HAP-1 (cell line): ENCODE data around the gene RAB37.
A peak's percentile ranks its signal among the peaks of the same experiment; 100 is the strongest.

Experiments used
- DNase-seq, 2 experiments: peaks; one replicate each; pipeline ENCODE4 v3.0.0-alpha.2; 2016 to 2020; ENCODE audit warnings: low spot score in 2 of 2
- H3K27me3 ChIP-seq: fragments of 250-450 bp; sonication (Bioruptor Pico); 2 replicates; pipeline ENCODE4 v1.5.1; 2020; ENCODE audit warnings: low read depth, mild to moderate bottlenecking, moderate library complexity
- H3K36me3 ChIP-seq: fragments of 250-450 bp; sonication (Bioruptor Pico); replicated peaks from 2 replicates; pipeline ENCODE4 v1.5.1; 2020; ENCODE audit warnings: mild to moderate bottlenecking
- H3K4me1 ChIP-seq: fragments of 250-450 bp; sonication (Bioruptor Pico); 2 replicates; pipeline ENCODE4 v1.5.1; 2020; ENCODE audit warnings: mild to moderate bottlenecking
- H3K4me3 ChIP-seq: fragments of 250-450 bp; sonication (Bioruptor Pico); 2 replicates; pipeline ENCODE4 v1.5.1; 2020; ENCODE audit warnings: mild to moderate bottlenecking, moderate library complexity
- H3K9me3 ChIP-seq: fragments of 250-450 bp; sonication (Bioruptor Pico); 2 replicates; pipeline ENCODE4 v1.5.1; 2020; ENCODE audit warnings: mild to moderate bottlenecking, moderate library complexity
- in situ Hi-C: fragments of 300-500 bp; cut with MboI; formaldehyde crosslinking; loops from 3 replicates; pipeline ENCODE4 v1.14.3; 2020; ENCODE audit warnings: low sequenced_read_pairs, inconsistent platforms, mixed read lengths

Gene RAB37

DNA sequence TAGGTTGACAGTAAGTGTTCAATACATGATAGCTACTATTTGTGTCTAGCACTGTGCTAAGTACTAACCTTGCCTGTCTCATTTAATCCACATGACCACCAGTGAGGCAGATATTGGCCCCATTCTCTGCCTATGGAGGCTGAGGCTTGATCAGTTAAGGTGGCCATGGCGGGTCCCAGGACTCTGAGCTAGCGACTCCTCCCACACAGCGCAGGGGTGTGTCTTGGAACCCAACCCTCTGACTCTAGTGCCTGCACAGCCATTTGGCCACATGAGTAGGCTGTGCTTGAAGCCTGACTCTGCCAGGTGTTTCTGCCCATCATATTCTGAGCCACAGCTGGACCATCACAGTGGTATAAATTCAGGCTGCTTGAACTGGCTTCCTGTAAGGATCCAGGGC is 17.8 kb downstream of the RAB37 start:
- Histone ChIP-seq H3K9me3 (no peaks in the 10 kb centered on the region), H3K27me3 (no peaks in the 10 kb centered on the region), H3K4me1 (peaks cover 6% of the 10 kb centered on the region), H3K4me3 (no peak overlapping the region), H3K36me3 (peaks cover 4% of the 10 kb centered on the region; the same call in 1 of the 2 replicates)
- DNase-seq: no peak
- in situ Hi-C loops: no loop called here

DNA sequence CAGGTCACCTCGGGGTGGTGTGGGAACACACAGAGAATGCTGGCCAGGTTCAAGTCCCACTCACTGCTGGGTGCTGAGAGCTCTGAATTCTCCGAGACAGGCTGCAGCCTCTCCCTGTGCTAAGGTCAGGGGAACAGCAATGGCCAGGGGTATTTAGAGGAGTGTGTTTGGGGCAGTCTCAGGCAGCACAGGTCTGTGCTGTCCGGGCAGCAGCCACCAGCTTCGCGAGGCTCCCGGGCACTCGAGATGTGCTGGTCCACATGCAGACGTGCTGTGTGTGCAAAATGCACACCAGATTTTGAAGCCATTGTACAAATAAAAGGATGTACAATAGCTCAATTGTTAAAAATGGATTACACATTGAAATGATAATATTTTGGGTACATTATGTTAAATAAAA is 18.5 kb downstream of the RAB37 start:
- no peak for DNase-seq
- in situ Hi-C loops: no loop called here
- no peak overlapping the region for H3K4me3 ChIP-seq
- peaks cover 4% of the 10 kb centered on the region; the same call in 1 of the 2 replicates for H3K36me3 ChIP-seq
- H3K4me1 ChIP-seq: peaks cover 10% of the 10 kb centered on the region
- no peaks in the 10 kb centered on the region for H3K9me3 ChIP-seq
- no peaks in the 10 kb centered on the region for H3K27me3 ChIP-seq

GRCh38 chr17:74756891-74757290 is 19.8 kb downstream of the RAB37 start:
- H3K9me3 ChIP-seq: no peaks in the 10 kb centered on the region
- no peaks in the 10 kb centered on the region for H3K27me3 ChIP-seq
- no peak overlapping the region for H3K4me3 ChIP-seq
- peaks cover 4% of the 10 kb centered on the region; the same call in 1 of the 2 replicates for H3K36me3 ChIP-seq
- in situ Hi-C loops: no loop called here
- H3K4me1 ChIP-seq: peaks cover 10% of the 10 kb centered on the region
- no peak for DNase-seq

DNA sequence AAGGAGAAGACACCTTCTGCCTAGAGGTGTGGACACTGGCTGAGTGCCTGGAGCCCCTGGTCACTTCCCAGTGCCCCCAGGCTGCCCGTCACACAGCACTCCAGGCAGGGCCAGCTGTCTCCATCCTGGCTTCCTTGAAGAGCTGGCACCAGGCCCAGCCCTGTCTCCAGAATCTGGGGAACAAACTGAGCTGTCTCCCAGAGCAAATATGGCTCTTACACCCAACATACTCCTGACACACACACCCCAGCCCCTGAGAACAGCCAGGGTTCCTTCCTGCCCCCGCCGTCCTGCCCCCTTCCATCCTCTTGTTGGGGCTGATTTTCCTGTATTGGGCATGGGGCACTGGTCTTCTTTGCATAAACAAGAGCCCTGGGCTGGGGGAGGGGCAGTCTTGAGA is 20.4 kb downstream of the RAB37 start:
- Histone ChIP-seq H3K27me3 (no peaks in the 10 kb centered on the region), H3K36me3 (peaks cover 4% of the 10 kb centered on the region; the same call in 1 of the 2 replicates), H3K4me3 (no peak overlapping the region), H3K9me3 (no peaks in the 10 kb centered on the region), H3K4me1 (peaks cover 10% of the 10 kb centered on the region)
- in situ Hi-C loops: no loop called here
- no peak for DNase-seq

DNA sequence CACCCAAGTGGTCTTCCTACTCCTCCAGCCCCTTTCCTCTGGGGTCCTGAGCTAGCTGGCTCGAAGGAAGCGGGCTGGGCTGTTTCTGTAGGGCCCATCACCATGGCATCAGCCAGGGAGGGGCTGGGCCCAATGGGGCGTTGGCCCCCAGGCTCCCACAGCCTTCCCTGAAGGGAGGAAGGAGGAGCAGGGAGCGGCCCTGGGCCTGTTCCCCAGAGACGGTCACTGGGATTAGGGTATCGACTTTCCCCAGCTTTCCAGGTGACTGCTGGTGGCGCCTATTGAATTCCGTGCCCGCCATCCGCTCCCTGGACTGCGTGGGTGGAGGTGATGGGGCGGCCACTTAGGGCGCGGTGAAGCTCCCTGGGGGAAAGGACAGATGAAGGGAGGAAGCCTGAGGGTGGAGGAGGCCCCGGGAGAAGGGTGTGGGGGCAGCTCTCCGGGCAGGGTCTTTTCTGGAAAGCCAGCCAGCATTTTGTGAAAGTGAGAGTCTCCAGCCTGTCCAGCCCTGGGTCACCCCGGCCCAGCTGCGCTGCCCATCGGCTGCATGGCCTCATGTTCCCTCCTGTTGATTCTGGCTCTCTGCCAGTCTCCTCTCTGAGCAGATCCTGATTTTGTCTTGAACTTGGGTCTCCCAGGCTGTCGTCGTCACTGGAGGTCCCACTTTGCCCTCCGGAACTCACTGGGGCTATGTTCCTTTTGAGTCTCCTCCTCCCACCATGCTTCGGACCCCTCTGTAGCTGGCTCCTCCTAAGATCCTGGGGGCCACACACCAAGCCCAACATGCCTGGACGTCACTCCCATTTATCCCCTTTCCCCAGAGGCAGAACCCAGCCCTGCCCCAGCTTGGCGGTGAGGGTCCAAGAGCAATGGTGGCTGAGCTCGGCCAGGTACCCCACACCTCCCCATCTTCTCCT is 21.1 kb downstream of the RAB37 start:
- Histone ChIP-seq H3K4me1 (peaks cover 10% of the 10 kb centered on the region), H3K27me3 (no peaks in the 10 kb centered on the region), H3K9me3 (no peaks in the 10 kb centered on the region), H3K4me3 (no peak overlapping the region), H3K36me3 (no peaks in the 10 kb centered on the region)
- peak in 1 of 2 experiments; percentile 40 for DNase-seq
- in situ Hi-C loops: no loop called here

DNA sequence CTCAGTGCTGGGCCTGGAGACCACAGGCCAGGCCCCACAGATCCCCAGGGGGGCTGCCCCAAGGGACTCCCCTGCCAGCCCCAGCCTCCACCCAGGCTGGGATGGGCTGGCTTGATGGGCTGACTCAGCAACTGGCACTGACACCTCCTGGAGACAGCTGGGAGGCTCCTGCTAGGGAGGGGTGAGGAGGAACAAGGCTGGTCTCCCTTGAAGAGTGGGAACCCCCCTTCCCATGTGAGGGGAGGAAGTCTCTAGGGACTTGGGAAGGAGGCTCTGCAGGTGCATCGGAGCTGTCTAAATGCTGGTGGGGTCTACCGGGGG is 21.8 kb downstream of the RAB37 start:
- no peak for DNase-seq
- Histone ChIP-seq H3K4me3 (no peak overlapping the region), H3K4me1 (peaks cover 10% of the 10 kb centered on the region), H3K27me3 (no peaks in the 10 kb centered on the region), H3K36me3 (no peaks in the 10 kb centered on the region), H3K9me3 (no peaks in the 10 kb centered on the region)
- in situ Hi-C loops: no loop called here

DNA sequence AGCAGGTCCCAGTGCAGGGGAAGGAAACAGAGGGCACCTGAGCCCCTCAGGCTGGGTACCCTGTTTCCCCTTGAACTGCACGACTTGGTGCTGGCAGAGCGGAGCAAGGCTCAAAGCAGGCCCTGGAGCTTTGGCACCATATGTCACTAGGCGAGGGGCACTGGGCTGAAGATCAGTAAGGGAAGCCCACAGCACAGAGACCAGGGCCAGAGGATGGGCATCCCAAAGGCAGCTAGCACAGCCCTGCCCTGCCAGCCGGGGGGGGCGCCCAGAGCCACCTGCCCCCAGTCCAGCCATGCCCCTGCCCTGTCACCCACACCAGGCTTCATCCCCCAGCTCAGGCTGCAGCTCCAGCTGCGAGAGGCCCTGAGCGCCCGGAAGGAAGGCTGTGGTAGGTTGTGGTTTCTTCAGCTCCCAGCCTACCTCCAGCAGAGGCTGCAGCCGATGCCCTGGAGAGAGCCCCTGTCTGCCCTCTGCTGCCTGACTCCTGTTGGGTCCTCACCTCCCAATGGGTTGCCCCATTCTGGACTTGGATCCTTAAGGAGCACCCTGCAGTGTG is 22.3 kb downstream of the RAB37 start:
- in situ Hi-C loops: no loop called here

DNA sequence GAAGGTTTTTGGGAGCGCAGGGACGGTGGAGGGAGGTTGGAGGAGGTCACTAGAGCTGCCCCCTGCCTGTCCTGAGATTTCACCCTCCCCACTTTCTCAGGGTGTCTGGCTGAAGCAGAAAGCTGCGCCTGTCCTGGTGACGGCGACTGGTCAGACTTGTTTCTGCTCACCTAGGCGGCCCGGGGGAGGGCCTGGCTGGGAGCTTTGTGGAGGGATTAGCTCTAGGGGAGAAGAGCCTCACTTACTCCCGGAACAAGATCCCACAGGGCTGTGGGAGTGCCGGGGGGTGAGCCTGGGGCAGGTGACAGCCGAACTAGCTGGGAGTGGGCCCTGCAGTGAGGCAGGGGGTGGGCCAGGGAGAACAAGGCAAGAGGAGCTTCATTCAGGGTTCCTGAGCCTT is 22.9 kb downstream of the RAB37 start:
- no peaks in the 10 kb centered on the region for H3K9me3 ChIP-seq
- H3K4me3 ChIP-seq: no peak overlapping the region
- no peaks in the 10 kb centered on the region for H3K27me3 ChIP-seq
- in situ Hi-C loops: no loop called here
- peaks cover 10% of the 10 kb centered on the region for H3K4me1 ChIP-seq
- H3K36me3 ChIP-seq: no peaks in the 10 kb centered on the region
- DNase-seq: peak; percentile 11 to 53

More for the DNA sequence above, 22.3 kb downstream of the RAB37 start:
- Histone ChIP-seq H3K36me3 (no peaks in the 10 kb centered on the region), H3K4me1 (peaks cover 10% of the 10 kb centered on the region), H3K9me3 (no peaks in the 10 kb centered on the region), H3K27me3 (no peaks in the 10 kb centered on the region), H3K4me3 (no peak overlapping the region)
- DNase-seq: no peak

DNA sequence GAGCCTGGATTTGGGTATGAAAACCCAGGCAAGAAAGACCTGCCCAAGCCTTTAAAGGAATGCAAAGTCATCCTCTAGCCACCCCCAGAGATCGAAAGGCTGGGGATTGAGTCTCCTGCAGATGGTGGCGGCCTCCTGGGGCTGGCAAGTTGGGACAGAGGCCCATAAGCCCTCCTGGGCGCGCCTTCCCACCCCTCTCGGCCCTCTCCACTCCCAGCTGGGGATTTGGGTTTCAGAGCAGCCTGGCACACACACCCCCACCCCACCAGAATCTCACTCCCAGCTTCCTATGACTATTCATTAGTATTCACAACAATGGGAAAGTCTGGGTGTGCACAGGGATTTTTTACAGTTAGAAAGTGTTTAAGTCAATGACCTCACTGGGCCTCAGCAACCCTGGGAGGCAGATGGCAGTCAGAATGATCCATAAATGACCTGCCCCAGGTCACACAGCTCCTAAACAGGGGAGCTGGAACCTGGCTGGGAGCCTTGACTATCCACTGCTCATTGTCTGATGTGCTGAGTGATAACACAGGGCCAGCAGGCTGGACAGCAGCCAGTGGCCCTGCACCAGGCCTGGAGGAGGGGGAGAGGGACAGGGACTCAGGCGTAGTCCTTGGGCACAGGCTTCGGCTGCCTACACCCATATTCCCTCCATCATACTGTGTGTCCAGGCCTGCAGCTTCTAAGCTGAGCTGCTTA is 23.5 kb downstream of the RAB37 start:
- peaks cover 10% of the 10 kb centered on the region for H3K4me1 ChIP-seq
- H3K27me3 ChIP-seq: no peaks in the 10 kb centered on the region
- no peaks in the 10 kb centered on the region for H3K36me3 ChIP-seq
- no peak overlapping the region for H3K4me3 ChIP-seq
- in situ Hi-C loops: no loop called here
- no peaks in the 10 kb centered on the region for H3K9me3 ChIP-seq
- DNase-seq: peak in 1 of 2 experiments; percentile 42

DNA sequence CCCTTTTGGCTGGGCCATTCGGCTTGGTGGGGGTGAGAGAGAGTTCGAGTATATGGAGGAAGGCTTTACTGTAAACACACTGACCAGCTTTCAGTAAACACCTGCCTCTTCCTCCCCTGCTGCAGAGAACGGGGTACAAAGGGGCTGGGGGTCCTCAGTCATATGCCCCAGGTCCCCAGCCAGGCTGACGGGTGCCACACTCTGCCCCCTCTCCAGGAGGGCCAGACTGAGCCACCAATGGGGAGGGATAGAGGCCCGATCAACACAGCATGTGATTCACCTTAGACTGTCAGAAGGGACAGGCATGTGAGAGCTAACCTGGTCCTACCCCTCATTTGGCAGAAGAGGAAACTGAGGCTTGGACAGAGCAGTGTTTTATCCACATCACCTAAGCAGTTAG is 24.4 kb downstream of the RAB37 start:
- DNase-seq: no peak
- H3K9me3 ChIP-seq: no peaks in the 10 kb centered on the region
- H3K36me3 ChIP-seq: no peaks in the 10 kb centered on the region; the same call in 1 of the 2 replicates
- H3K4me1 ChIP-seq: peaks cover 10% of the 10 kb centered on the region
- in situ Hi-C loops: no loop called here
- H3K27me3 ChIP-seq: no peaks in the 10 kb centered on the region
- no peak overlapping the region for H3K4me3 ChIP-seq

- H3K27me3 ChIP-seq: no peaks in the 10 kb centered on the region
- no peaks in the 10 kb centered on the region for H3K9me3 ChIP-seq
- in situ Hi-C loops: no loop called here
- H3K4me1 ChIP-seq: peaks cover 10% of the 10 kb centered on the region
- no peak overlapping the region for H3K4me3 ChIP-seq
- H3K36me3 ChIP-seq: no peaks in the 10 kb centered on the region; the same call in 1 of the 2 replicates
- DNase-seq: no peak
These were observed 24.9 kb downstream of the RAB37 start for GRCh38 chr17:74761931-74762330.

- no peaks in the 10 kb centered on the region for H3K9me3 ChIP-seq
- DNase-seq: no peak
- no peaks in the 10 kb centered on the region for H3K27me3 ChIP-seq
- H3K4me1 ChIP-seq: peaks cover 10% of the 10 kb centered on the region; the same call in 1 of the 2 replicates
- in situ Hi-C loops: no loop called here
- H3K36me3 ChIP-seq: no peaks in the 10 kb centered on the region; the same call in none of the 2 replicates
- H3K4me3 ChIP-seq: no peak overlapping the region
These were observed 26.7 kb downstream of the RAB37 start for GRCh38 chr17:74763565-74764387.

DNA sequence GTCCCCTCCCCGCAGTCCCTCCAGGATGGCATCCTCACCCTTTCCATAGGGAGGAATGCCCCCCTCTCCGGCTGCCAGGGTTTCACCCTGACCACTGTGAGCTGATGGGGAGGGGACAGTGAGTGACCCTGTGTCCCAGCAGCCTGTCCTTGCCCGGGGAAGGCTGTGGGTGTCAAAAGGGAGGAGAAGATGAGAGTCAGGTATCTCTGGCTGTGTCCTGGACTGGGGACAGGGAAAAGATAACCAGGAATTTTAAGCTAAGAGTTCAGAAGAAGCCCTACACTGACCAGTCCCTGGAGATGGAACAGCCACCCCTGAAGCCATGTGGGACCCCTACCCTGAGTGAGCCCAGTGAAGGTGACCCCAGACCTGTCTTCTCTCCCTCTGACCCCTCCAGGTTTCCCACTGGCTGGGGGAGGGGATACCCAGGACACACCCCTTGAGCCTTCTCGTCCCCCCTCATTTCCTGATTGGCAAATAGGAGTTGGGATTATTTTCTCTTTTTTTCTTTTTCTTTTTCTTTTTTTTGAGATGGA is 27.8 kb downstream of the RAB37 start:
- H3K4me3 ChIP-seq: no peak overlapping the region
- in situ Hi-C loops: no loop called here

More for the DNA sequence above, 27.8 kb downstream of the RAB37 start:
- DNase-seq: no peak
- Histone ChIP-seq H3K36me3 (no peaks in the 10 kb centered on the region; the same call in none of the 2 replicates), H3K9me3 (no peaks in the 10 kb centered on the region), H3K4me1 (peaks cover 7% of the 10 kb centered on the region; the same call in 1 of the 2 replicates), H3K27me3 (no peaks in the 10 kb centered on the region)
